ENCODE results near the gene NCSTN.

DNA sequence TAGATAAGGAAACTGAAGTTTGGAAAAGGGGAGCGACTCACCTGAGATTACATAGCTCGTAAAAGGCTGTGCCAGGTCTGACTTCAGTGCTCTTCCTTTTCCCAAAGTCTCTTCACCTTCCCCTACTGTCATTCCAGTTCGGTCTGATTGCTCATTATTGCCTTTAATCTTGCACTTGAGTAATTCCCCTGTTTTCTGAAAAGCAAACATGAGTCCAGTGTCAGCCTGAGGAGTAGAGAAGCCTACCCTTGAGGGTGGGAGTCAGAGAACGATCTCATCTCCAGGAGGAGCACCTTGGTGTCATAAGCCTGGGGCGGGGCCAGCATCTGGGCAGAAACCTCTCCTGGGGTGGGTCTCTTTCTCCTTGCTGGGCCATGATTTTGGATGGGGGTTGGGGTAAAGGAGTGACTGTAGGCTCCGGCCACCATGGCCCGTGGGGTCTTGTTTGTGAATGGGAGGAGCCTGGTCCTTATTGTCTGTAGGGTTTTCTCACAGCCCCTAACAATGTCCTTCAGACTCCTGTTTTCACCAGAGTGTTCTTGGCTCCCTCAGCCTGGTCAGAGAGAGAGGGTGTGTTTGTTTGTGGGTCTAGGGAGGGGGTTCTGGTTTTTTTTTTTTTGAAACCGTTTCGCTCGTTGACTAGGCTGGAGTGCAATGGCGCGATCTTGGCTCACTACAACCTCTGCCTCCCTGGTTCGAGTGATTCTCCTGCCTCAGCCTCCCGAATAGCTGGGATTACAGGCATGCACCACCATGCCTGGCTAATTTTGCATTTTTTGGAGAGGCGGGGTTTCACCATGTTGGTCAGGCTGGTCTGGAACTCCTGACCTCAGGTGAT is 63.2 kb downstream of the NCSTN start:
- TF ChIP-seq TCF12 (IDR thresholded peaks at IDR 0.05; ENCODE audit: low read depth) = no peak
- no peak for TF ChIP-seq TEAD4 (IDR thresholded peaks at IDR 0.05)
- no peak for TF ChIP-seq TAF1 (IDR thresholded peaks at IDR 0.05; ENCODE audit: low read depth)
- TF ChIP-seq NFIC (IDR thresholded peaks at IDR 0.05) = no peak
- TF ChIP-seq EP300 (IDR thresholded peaks at IDR 0.05; ENCODE audit: borderline replicate concordance) = no peak
